Neuronal stem cell (in vitro differentiated cells): ENCODE measurements around the gene SLC6A18.
"Not testable (repeated sequence)": the region's sequence is repeated elsewhere in the genome, so short reads cannot be mapped to it uniquely, and the experiment has no call there.

Experiments
- DNase-seq: peaks from one replicate; pipeline ENCODE4 v3.0.0-alpha.2; 2013; ENCODE audit warnings: low spot score
- H2AFZ ChIP-seq: one replicate; pipeline ENCODE4 v1.6.1; 2013; ENCODE audit warnings: mild to moderate bottlenecking, low read length, inconsistent platforms
- H2AK5ac ChIP-seq: 2 replicates; pipeline ENCODE4 v1.6.1; 2013; ENCODE audit warnings: low read depth, mild to moderate bottlenecking, inconsistent platforms, low read length, moderate library complexity, mixed read lengths
- H2BK120ac ChIP-seq: 2 replicates; pipeline ENCODE4 v1.6.1; 2013; ENCODE audit warnings: low read depth, mild to moderate bottlenecking, inconsistent platforms, low read length, moderate library complexity, mixed read lengths
- H2BK12ac ChIP-seq: one replicate; pipeline ENCODE4 v1.6.1; 2013; ENCODE audit warnings: low read length, inconsistent platforms
- H2BK15ac ChIP-seq: 2 replicates; pipeline ENCODE4 v1.6.1; 2013; ENCODE audit warnings: mild to moderate bottlenecking, low read length, inconsistent platforms, mixed read lengths
- H2BK5ac ChIP-seq: one replicate; pipeline ENCODE4 v1.6.1; 2013; ENCODE audit warnings: inconsistent platforms, mild to moderate bottlenecking, low read length, moderate library complexity
- H3K14ac ChIP-seq: one replicate; pipeline ENCODE4 v1.6.1; 2013; ENCODE audit warnings: low read length, inconsistent platforms
- H3K18ac ChIP-seq: 2 replicates; pipeline ENCODE4 v1.6.1; 2013; ENCODE audit warnings: low read length, inconsistent platforms
- H3K23ac ChIP-seq: 2 replicates; pipeline ENCODE4 v1.6.1; 2013; ENCODE audit warnings: low read depth, mild to moderate bottlenecking, mixed read lengths, low read length, inconsistent platforms; ENCODE audit not compliant: poor library complexity
- H3K27ac ChIP-seq: replicated peaks from 3 replicates; pipeline ENCODE4 v1.5.1; 2013; ENCODE audit warnings: low read length, inconsistent platforms
- H3K27me3 ChIP-seq, 3 experiments: 2 replicates each; pipeline ENCODE4 v1.6.1; 2013; ENCODE audit warnings: low read length in 3 of 3, mild to moderate bottlenecking in 2 of 3, inconsistent platforms in 1 of 3, low read depth in 1 of 3, mixed read lengths in 1 of 3, moderate library complexity in 1 of 3; ENCODE audit not compliant: control insufficient read depth in 3 of 3, insufficient read depth in 3 of 3
- H3K36me3 ChIP-seq, 2 donors: replicated peaks in 1 of 2; 2 replicates each; pipeline ENCODE4 v1.6.1; 2013; ENCODE audit warnings: low read length in 2 of 2; ENCODE audit not compliant: control insufficient read depth in 2 of 2, insufficient read depth in 2 of 2
- H3K4ac ChIP-seq: 2 replicates; pipeline ENCODE4 v1.6.1; 2013; ENCODE audit warnings: inconsistent platforms, mild to moderate bottlenecking, low read length, moderate library complexity
- H3K4me1 ChIP-seq, 2 donors: 1 replicate in 1 of 2; 2 replicates in 1 of 2; pipeline ENCODE4 v1.6.1; 2013; ENCODE audit warnings: low read length in 2 of 2, low read depth in 1 of 2; ENCODE audit not compliant: control insufficient read depth in 2 of 2, insufficient read depth in 1 of 2
- H3K4me2 ChIP-seq: one replicate; pipeline ENCODE4 v1.6.1; 2013; ENCODE audit warnings: mild to moderate bottlenecking, low read length, inconsistent platforms; ENCODE audit not compliant: insufficient read depth, poor library complexity, severe bottlenecking
- H3K4me3 ChIP-seq, 2 donors: 2 replicates each; pipeline ENCODE4 v1.5.1; 2013; ENCODE audit warnings: low read length in 2 of 2, mild to moderate bottlenecking in 2 of 2, inconsistent platforms in 1 of 2, moderate library complexity in 1 of 2
- H3K79me1 ChIP-seq: one replicate; pipeline ENCODE4 v1.6.1; 2013; ENCODE audit warnings: low read depth, mild to moderate bottlenecking, inconsistent platforms, low read length, moderate library complexity
- H3K9ac ChIP-seq: one replicate; pipeline ENCODE4 v1.6.1; 2013; ENCODE audit warnings: mild to moderate bottlenecking, low read depth, low read length, inconsistent platforms; ENCODE audit not compliant: poor library complexity
- H3K9me3 ChIP-seq, 2 donors: replicated peaks in 1 of 2; 2 replicates each; pipeline versions ENCODE3 to v1.6.1; 2013; ENCODE audit warnings: low read length in 2 of 2, mild to moderate bottlenecking in 2 of 2, inconsistent platforms in 1 of 2, low read depth in 1 of 2, mixed read lengths in 1 of 2, moderate library complexity in 1 of 2; ENCODE audit not compliant: control insufficient read depth in 2 of 2, insufficient read depth in 1 of 2
- H4K8ac ChIP-seq: one replicate; pipeline ENCODE4 v1.6.1; 2013; ENCODE audit warnings: low read depth, mild to moderate bottlenecking, inconsistent platforms, low read length, moderate library complexity
- H4K91ac ChIP-seq: one replicate; pipeline ENCODE4 v1.6.1; 2013; ENCODE audit warnings: low read length, low read depth, mild to moderate bottlenecking, inconsistent platforms; ENCODE audit not compliant: poor library complexity
- WGBS, 2 donors: extraction: QIAGEN DNeasy Blood & Tissue Kit; methylation state at CpG; one replicate each; pipeline ENCODE4 v1.1.7; 2013; ENCODE audit warnings: missing lambda C conversion rate in 2 of 2, mixed read lengths in 1 of 2; ENCODE audit not compliant: insufficient read length in 2 of 2, insufficient replicate concordance in 1 of 2; ENCODE audit errors: extremely low coverage in 2 of 2; 5-methylcytosine and 5-hydroxymethylcytosine counted together

Gene SLC6A18

GRCh38 chr5:1266791-1267190 is 41.6 kb downstream of the SLC6A18 start:
- Histone ChIP-seq H3K4ac (no peak overlapping the region), H3K9me3 (peaks cover 0 to 22% of the 10 kb centered on the region in 2 donors), H3K27me3 (no peaks in the 10 kb centered on the region), H3K4me2 (no peak overlapping the region), H4K91ac (no peak overlapping the region), H3K9ac (peak overlapping the region; percentile 54), H2BK12ac (no peak overlapping the region), H3K4me1 (no peaks in the 10 kb centered on the region), H4K8ac (no peak overlapping the region), H2BK120ac (no peak overlapping the region), H3K4me3 (no peak overlapping the region), H2AFZ (no peak overlapping the region), H2BK5ac (no peak overlapping the region), H2AK5ac (no peak overlapping the region), H3K79me1 (no peaks in the 10 kb centered on the region), H3K27ac (no peak overlapping the region), H3K14ac (no peak overlapping the region), H2BK15ac (no peak overlapping the region), H3K23ac (no peak overlapping the region), H3K36me3 (peaks cover 0 to 12% of the 10 kb centered on the region in 2 donors), H3K18ac (no peak overlapping the region)
- WGBS, 2 donors: no CpG with 5 or more reads among the region's 9 CpGs
- no peak for DNase-seq

- H2AFZ ChIP-seq, H2AK5ac ChIP-seq, H3K4me2 ChIP-seq, H4K91ac ChIP-seq, H2BK12ac ChIP-seq, H3K18ac ChIP-seq, DNase-seq, H3K4me3 ChIP-seq, H2BK15ac ChIP-seq, H2BK5ac ChIP-seq, H3K27me3 ChIP-seq, H2BK120ac ChIP-seq, H3K27ac ChIP-seq, H3K4me1 ChIP-seq, H3K79me1 ChIP-seq, H4K8ac ChIP-seq, H3K23ac ChIP-seq, H3K9ac ChIP-seq, H3K4ac ChIP-seq, H3K14ac ChIP-seq: not testable (repeated sequence)
- H3K9me3 ChIP-seq: peaks cover 0 to 18% of the 10 kb centered on the region in 2 donors
- WGBS, 2 donors: no CpG with 5 or more reads among the region's 5 CpGs
- peaks cover 0 to 10% of the 10 kb centered on the region in 2 donors for H3K36me3 ChIP-seq
These were observed 42.3 kb downstream of the SLC6A18 start for GRCh38 chr5:1267464-1267863.

GRCh38 chr5:1268056-1268455 is 42.9 kb downstream of the SLC6A18 start:
- Histone ChIP-seq H4K8ac (no peak overlapping the region), H2AFZ (no peak overlapping the region), H3K36me3 (peaks cover 0 to 7% of the 10 kb centered on the region in 2 donors), H2AK5ac (no peak overlapping the region), H3K79me1 (no peaks in the 10 kb centered on the region), H3K4ac (no peak overlapping the region), H3K4me2 (no peak overlapping the region), H3K9ac (no peak overlapping the region), H2BK5ac (no peak overlapping the region), H3K27me3 (no peaks in the 10 kb centered on the region), H2BK120ac (no peak overlapping the region), H3K18ac (no peak overlapping the region), H3K4me1 (no peaks in the 10 kb centered on the region), H3K4me3 (peak overlapping the region in 1 of 2 donors; percentile 16), H3K9me3 (peaks cover 0 to 12% of the 10 kb centered on the region in 2 donors), H2BK12ac (no peak overlapping the region), H3K27ac (no peak overlapping the region), H3K23ac (no peak overlapping the region), H2BK15ac (no peak overlapping the region), H4K91ac (no peak overlapping the region), H3K14ac (no peak overlapping the region)
- DNase-seq: no peak
- no CpG with 5 or more reads among the region's 13 CpGs for WGBS, 2 donors

- no peak overlapping the region for H3K27ac ChIP-seq
- H3K4me3 ChIP-seq: no peak overlapping the region
- H2AFZ ChIP-seq: no peak overlapping the region
- no peak overlapping the region for H2BK15ac ChIP-seq
- H3K4me2 ChIP-seq: no peak overlapping the region
- no peak overlapping the region for H2BK5ac ChIP-seq
- H3K14ac ChIP-seq: no peak overlapping the region
- peaks cover 0 to 12% of the 10 kb centered on the region in 2 donors for H3K9me3 ChIP-seq
- no peaks in the 10 kb centered on the region for H3K4me1 ChIP-seq
- DNase-seq: no peak
- H2BK12ac ChIP-seq: peak overlapping the region; percentile 58
- no peak overlapping the region for H2BK120ac ChIP-seq
- H4K91ac ChIP-seq: no peak overlapping the region
- no peak overlapping the region for H3K9ac ChIP-seq
- peaks cover 0 to 7% of the 10 kb centered on the region in 2 donors for H3K36me3 ChIP-seq
- no peak overlapping the region for H4K8ac ChIP-seq
- no peak overlapping the region for H3K23ac ChIP-seq
- H3K27me3 ChIP-seq: no peaks in the 10 kb centered on the region
- H3K4ac ChIP-seq: no peak overlapping the region
- WGBS, 2 donors: no CpG with 5 or more reads among the region's 13 CpGs
- no peaks in the 10 kb centered on the region for H3K79me1 ChIP-seq
- no peak overlapping the region for H3K18ac ChIP-seq
- H2AK5ac ChIP-seq: no peak overlapping the region
These were observed 43.5 kb downstream of the SLC6A18 start for GRCh38 chr5:1268666-1269065.
